IPS DF 4.7 (cell line): ENCODE data around the gene SFXN3.

Experiments
- DNase-seq: peaks from one replicate; pipeline ENCODE4 v3.0.0-alpha.2; 2013; ENCODE audit warnings: low spot score; ENCODE audit errors: extremely low read depth

Gene SFXN3, protein sequence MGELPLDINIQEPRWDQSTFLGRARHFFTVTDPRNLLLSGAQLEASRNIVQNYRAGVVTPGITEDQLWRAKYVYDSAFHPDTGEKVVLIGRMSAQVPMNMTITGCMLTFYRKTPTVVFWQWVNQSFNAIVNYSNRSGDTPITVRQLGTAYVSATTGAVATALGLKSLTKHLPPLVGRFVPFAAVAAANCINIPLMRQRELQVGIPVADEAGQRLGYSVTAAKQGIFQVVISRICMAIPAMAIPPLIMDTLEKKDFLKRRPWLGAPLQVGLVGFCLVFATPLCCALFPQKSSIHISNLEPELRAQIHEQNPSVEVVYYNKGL

DNA sequence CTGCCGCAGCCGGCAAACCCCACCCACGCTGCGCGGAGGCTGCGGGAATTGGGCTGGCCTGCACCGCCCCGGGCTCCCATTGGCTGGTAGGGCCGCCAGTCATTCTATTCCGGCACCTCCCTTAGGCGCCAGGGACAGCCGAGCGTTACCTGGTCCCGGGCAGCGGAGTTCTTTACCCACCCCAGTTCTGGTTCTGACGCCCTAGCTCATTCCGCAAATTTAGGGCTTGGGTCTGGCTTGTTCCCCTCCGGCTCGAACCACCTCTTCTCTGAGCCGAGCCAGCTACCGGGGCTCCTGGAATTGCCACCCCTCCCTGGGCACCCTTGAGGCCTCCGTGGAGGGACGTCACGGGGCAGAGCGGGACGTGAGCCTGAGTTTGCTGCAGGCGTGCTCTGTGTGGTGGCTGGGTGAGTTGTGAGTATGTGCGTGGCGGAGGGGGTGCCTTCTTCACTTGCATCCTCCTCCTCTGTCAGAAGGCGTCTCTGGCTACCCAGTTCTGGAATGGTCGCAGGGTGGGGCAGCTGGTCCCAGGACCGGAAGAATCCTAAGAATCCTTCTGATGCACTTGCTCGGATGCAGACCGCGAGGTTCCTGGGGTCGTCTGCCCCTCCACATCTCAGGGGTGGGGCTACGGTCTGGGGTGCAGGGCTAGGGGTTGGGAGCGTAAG is at the start of gene SFXN3, which contains the start of gene PDZD7:
Gene SFXN3, plus strand, starts transcription at position 107 of the 668 bp plus-strand sequence. CDS start 3,461 bp downstream, outside the sequence.
Gene PDZD7, minus strand, starts transcription at position 2 of the 668 bp plus-strand sequence. CDS start 910 bp downstream, outside the sequence.
- DNase-seq: no peak

DNA sequence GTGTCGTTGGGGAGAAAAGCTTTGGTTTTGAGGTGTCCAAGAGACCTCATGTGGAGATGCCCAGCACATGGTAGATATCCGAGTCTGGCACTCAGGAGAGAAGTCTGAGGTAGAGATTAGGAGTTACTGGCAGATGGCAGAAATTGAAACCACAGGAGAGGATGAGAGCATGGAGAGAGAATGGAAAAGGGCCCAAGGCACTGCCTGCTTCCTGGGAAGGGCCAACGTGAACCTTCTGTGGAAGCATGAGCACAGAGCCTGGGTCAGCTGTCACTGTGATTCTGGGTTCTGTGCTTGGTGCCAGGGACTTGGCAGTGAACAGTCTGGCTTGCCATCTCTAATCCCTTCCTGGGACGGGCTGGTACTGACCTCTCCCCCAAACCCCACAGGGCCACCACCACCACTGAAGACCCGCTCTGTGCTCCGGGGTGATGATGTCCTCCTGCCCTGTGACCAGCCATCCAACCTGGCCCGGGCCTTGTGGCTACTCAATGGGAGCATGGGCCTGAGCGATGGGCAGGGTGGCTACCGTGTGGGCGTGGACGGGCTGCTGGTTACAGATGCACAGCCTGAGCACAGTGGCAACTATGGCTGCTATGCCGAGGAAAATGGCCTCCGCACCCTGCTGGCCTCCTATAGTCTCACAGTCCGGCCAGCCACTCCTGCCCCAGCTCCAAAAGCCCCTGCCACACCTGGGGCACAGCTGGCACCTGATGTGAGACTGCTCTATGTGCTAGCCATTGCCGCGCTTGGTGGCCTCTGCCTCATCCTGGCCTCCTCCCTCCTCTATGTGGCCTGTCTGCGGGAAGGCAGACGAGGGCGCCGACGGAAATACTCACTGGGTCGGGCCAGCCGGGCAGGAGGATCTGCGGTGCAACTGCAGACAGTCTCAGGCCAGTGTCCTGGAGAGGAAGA is 47.9 kb upstream of the SFXN3 start:
- no peak for DNase-seq

DNA sequence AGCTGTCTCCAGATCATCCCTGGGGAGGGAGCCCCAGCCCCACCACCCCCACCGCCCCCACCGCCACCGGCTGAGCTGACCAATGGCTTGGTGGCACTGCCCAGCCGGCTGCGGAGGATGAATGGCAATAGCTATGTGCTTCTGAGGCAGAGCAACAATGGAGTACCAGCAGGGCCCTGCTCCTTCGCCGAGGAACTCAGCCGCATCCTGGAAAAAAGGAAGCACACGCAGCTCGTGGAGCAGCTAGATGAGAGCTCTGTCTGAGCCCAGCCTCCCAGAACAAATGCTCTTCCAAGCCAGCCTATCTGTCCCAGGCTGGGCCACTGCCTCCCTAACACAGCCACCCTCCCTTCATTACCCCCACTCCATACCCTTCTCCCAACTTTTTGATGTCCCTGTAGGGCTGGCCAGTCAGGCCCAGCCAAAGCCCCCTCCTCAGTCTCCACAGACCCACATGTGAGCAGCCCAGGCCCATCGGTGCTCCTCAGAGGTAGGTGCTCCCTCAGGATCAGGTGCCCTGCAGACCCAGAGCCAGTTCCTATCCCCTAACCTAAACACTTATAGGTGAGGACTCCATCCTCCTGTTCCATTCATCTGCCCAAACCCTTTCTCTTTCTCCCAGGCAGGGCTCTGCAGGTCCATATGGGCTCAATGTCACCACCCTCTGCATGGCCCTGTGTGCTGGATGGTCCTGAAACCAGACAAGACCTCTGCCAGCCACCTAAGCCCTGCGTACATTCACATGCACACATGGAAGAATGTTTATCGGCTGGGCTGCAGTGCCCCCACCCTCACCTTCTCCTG is 47.0 kb upstream of the SFXN3 start:
- DNase-seq: no peak

DNA sequence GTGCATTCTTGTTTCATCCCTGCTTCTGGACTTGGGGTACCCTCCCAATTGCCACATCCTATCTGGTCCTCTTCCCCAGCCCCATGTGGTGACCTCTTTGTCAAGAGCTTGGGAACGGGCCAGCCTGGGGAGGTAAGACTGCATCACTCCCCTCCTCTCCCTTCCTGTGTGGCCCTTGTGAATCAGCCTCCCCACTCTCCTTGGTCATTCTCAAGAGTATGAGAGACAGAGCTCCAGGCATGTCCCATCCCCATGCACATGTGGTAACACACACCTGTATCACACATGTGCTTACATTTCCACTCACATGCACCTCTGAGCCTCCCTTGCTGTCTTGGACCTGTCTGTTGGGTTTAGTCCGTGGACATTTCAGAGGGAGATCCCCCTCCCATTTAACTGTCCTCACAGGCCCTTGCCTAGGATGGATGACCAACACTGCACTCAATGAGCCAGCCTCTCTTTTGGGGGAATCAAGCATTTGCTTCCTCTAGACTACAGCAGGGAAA is 46.3 kb upstream of the SFXN3 start:
- no peak for DNase-seq

DNA sequence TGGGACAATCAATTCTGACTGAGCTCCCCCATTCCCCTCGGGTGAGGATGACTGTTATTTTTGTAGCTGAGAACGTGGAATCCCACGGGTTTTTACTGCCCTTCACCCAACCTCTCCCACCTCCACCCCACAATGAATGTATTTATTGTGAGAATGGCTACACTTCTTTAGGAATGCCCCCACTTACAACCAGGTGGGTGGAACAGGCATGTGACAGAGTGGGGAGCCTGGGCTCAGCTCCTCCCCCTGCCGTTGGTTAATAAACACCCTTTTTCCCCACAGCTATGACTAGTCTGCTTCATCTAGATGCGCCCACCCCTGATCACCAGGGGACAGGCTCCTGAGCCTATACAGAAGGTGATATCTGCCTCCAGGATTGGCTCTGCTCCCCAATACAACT is 45.7 kb upstream of the SFXN3 start:
- DNase-seq: no peak

DNA sequence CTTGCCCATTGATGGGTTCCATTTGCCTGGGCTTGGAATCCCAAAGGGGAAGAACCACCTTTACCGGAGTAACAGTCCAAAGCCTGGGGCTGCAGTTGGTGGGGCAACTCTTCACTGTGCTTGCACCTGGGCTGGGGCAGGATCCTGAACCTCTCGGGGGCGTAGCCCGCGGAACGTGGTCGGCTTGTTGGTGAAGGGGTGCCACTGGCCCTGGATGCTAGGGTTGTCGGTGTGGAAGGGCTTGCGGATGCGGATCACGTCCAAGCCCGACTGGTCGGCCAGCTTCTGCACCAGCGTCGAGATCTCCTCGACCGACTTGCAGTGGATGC is 44.4 kb upstream of the SFXN3 start:
- DNase-seq: no peak

DNA sequence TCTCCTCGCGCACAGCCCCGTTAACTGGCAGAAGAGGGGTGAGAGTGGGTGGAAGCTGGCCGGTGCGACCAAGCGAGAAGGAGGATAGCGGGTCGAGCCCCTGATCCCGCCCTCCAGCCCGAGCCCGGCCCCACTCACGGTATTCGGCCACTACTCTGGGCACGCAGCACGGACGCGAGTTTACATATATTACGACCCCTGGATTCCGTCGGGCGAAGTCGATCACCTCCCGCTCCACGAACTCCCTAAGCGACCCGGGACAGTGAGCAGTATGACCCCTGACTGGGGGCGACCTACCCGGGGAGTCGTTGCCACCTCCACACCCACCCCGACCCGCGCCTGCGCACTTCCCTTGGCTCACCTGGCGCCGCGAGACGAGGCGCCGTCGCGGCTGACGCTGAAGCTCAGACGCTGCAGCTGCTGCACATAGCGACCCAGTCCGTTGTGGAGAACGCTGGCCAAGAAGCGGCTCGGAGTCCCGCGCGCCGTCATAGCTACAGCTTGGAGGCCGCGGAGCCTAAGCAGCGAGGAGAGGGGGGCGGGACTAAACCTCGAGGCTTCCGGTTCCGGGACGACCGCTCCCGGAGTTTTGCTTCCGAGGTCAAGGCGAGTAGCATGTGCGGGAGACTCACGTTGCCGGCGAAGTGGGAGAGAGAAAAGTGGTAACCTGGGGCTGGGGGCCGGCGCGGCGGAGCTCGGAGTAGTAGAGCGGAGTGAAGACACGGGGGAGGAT is 43.9 kb upstream of the SFXN3 start, which contains the start of the genes MRPL43 and TWNK:
Gene MRPL43, minus strand, starts transcription at position 546 of the 733 bp plus-strand sequence. Its CDS starts 54 bp downstream, at position 492.
Gene TWNK, plus strand, starts transcription at position 592 of the 733 bp plus-strand sequence. CDS start 668 bp downstream, outside the sequence.
- no peak for DNase-seq

DNA sequence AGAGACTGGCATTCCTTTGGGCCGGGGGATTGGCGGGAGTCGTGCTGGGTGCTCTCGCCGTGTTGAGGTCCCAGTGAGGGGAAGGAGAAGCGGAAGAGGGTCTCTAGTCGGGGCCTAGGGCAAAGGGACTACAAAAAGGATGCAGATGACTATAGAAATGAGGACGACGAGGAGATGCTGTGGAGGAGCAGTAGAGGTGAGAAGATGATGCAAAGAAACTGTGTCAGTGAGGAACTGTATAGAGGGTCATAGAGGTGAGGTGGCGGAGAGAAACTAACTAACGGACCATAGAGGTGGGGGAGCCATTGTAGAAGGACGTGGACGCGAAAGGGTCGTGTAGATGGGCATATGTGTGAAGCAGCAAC is 43.4 kb upstream of the SFXN3 start:
- DNase-seq: no peak

DNA sequence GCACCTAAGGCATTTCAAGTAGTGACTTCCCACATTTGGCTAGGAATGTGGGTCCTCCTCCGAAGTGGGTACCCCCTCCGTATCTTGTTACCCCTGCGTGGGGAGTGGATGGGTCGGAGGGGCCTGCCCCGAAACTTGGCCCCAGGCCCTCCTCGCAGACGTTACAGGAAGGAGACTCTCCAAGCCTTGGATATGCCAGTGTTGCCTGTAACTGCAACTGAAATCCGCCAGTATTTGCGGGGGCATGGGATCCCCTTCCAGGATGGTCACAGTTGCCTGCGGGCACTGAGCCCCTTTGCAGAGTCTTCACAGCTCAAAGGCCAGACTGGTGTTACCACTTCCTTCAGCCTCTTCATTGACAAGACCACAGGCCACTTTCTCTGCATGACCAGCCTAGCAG is 42.9 kb upstream of the SFXN3 start:
- no peak for DNase-seq

DNA sequence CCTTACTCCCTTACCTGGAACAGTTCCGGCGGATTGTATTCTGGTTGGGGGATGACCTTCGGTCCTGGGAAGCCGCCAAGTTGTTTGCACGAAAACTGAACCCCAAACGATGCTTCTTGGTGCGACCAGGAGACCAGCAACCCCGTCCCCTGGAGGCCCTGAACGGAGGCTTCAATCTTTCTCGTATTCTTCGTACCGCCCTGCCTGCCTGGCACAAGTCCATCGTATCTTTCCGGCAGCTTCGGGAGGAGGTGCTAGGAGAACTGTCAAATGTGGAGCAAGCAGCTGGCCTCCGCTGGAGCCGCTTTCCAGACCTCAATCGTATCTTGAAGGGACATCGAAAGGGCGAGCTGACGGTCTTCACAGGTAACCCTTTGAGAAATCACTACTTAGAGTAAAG is 41.9 kb upstream of the SFXN3 start:
- no peak for DNase-seq

DNA sequence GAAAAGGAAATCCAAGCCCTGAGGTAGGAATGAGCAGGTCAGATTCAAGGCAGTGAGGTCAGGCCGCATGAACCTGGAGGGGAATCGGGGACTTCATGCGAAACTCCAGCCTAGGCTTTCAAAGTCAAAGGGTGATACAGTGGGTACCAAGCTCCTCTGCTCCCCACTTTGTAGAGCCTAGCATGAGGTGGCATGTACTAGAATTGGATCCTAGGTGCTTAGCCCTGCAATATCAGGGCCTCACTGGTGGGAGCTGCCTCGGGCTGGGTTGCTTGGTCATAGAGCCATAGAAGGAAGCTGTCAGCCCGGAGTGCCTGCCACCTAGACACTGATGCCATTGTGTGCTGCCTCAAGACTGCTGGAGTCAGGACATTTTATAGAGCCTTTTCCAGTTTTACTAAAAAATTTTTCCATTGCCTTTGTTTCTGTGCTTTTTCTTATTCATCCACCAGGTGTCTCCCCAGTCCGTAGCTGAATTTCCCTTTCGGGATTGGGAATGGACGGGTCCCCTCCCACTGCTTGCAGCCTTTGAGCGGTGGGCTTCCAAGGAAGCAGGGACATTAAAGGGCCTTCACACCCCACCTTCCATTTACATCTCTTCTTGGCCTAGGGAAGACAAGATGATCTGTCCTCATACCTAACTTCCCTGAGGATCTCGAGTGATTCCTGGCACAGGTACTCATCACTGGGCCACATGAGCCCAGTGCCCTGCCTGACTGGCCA is 36.9 kb upstream of the SFXN3 start:
- DNase-seq: no peak

DNA sequence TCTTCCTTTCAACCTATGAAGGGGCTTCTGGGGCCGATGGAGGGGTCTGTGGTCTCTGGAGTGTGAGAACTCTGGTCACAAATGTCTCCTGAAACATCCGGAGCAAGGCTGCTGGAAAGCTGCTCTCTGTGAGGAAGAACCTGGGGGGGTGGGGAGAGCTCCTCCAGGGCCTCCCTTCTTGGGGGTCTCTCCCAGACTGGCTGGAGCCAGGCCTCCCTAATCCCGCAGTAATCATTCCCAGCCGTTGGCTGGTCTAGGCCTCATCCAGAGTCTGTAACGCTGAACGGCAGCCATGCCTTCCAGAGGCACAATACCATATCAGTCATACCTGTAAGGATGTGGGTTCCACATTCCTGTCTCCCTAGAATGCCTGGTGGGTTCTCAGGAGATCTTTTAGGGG is 35.9 kb upstream of the SFXN3 start:
- DNase-seq: no peak

DNA sequence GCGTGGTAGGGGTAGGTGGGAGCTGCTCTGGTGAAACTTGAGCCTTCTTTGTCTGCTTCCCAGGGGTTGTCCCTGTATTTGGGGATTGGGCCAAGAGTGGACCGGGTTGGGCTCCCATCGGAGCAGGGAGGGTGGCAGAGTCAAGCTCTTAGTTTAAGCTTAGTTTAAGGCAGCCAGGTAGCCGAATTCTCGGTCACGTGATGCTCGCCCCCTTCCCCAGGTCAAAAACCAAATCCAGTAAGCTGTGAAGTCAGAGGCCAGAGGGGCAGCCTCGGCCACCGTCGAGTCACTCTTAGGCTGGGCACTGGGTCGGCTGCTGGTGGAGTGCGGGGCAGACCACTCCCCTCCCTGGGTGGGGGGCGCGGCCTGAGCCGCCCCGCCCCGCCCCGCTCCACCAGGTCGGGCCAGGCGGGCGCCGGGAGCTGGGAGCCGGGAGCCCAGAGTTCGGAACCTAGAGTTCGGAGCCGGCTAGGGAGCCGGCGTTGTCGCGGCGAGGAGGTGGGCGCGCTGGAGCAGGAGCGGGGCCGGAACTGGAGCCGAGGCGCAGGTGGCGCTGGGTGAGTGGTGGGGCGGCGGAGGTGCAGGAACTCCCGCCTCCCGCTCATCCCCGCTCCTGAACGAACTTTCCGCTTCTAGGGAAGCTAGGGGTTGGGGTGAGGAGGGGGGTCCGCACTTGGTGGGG is 34.2 kb upstream of the SFXN3 start:
- no peak for DNase-seq

DNA sequence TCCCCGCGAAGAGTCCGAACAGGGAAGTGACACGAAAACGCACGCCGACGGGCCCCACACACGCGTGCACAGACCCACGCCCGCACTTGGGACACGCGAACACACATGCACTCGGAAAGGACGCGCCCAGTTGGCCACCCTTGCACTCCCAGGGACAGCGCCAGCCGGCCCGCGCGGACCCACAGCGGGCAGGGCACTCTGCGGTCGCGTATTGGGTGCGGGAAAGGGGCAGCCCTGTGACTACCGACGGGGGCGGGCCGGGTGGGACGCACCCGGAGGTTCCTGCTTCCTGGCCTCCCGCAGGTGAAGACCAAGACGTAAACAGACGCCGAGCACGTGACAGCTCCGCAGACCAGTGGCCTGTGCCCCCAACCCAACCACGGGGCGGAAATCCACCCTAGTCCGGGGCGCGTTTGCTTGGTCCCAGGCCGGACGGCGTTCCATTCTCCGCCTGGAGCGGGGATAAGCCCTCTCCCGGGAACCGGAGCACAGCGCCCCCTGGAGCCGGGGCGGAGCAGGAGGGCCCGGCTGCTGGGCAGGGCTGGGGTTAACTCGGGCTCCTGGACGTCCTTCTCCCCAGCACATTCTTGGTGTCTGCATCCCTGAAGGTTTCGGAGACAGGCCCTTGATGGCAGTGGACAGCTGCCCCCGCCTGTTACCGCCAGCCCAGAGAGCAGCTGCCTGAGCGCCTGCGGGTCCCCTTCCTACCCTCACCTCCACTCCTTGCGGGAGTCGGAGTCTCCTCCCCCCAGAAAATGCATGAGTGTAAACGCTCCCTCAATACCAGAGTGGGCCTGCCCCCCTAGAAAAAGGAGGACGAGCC is 33.5 kb upstream of the SFXN3 start:
- DNase-seq: no peak

DNA sequence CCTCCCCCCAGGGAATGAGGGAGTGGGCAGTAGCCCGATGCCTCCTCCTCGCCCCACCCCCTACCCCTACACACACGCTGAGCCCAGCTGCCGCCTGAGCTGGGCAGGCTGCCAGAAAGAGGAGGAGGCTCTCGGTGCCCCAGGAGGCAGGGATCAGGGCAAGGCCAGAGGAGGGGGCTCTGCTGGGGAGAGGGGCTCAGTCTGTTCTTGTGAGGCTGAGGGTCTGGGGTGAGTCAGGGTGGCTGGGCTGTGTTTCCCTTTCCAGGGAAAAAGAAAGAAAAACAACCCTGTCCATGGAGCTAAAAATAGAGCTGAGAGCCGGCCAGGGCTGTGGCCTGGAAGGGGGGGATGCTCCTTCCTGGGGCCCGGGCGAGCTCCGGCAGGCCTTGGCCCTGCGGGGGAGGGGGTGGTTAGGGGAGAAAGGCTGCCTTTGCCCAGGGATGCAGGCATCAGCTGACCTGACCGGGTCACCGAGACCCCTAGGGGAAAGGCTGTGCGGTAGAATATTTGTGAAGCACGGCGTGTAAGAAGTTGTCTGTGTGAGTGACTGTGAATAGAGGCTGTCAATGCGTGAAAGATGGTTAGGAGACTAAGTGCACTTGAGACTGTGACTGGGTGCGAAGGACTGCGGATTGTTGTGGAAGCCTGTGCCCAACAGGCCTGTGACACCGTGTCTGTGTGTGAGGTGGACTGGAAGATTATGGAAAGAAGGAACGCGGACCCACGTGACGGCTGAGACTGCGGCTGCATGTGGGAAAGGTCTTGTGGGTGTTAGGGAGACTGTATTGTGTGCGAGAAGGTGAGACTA is 32.6 kb upstream of the SFXN3 start:
- DNase-seq: no peak

DNA sequence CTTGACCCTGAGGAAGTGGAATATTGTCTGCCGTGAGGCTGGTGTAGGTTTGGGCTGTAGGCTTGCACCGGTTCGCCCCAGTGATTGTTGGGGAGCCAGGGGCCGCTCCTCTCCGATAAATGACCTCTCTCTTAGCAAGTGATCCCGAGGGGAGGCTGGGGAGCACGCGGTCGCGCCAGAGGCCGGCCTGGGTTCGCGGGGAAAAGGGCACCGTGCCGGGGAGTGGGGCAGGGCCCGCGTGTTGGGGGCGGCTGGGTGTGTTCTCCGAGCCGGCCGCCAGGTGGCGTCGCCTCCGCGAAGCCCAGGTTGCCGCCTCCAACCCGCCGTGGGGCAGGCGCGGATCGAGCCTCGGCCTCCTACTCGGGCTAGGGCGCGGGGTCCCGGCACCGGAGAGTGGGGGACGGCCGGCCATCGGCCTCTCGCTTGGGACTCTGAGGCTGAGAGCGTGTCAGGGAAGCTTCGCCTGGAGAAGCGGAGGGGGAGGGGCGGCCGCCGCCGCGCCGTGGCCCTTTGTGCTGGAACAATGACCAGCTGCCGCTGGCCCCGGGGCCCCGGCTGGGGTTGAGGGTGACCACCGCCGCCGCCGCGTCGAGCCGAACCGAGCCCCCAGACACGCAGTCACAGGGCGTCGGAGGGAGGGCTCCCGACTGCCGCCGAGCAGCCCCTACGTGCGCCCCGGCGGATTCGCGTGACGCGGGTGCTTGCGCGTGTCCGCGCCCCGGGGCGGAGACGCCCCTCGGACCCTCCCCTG is 31.9 kb upstream of the SFXN3 start:
- DNase-seq: no peak
